GM12864 (cell line): ENCODE data around the gene TRIM9.

ENCODE experiments used
- DNase-seq: peaks from one replicate; pipeline ENCODE4 v3.0.0-alpha.2; 2011; ENCODE audit warnings: low read depth
- H3K4me3 ChIP-seq: 2 replicates; pipeline ENCODE4 v1.5.1; 2011; ENCODE audit warnings: mild to moderate bottlenecking, low read depth, low read length, control low read depth
- CTCF ChIP-seq: IDR thresholded peaks from 2 replicates; pipeline ENCODE4 v1.5.1; 2011; ENCODE audit warnings: low read depth, mild to moderate bottlenecking, moderate library complexity, low read length, control low read depth, inconsistent platforms; ENCODE audit errors: missing control alignments

Gene TRIM9

GRCh38 chr14:51024377-51024776 lies 70.5 kb downstream of the TRIM9 start:
- no peak for DNase-seq
- no peak for TF ChIP-seq CTCF
- no peak overlapping the region for H3K4me3 ChIP-seq

- DNase-seq = no peak
- no peak for TF ChIP-seq CTCF
- no peak overlapping the region for H3K4me3 ChIP-seq
Observed at GRCh38 chr14:51023964-51024363, 70.9 kb downstream of the TRIM9 start.

- no peak for DNase-seq
- no peak for TF ChIP-seq CTCF
- H3K4me3 ChIP-seq = no peak overlapping the region
Observed at GRCh38 chr14:51022769-51023168, 72.1 kb downstream of the TRIM9 start.

GRCh38 chr14:51020024-51020710 lies 74.7 kb downstream of the TRIM9 start:
- H3K4me3 ChIP-seq = no peak overlapping the region
- TF ChIP-seq CTCF = no peak
- DNase-seq = no peak

GRCh38 chr14:51019089-51019488 lies 75.8 kb downstream of the TRIM9 start:
- DNase-seq = no peak
- no peak overlapping the region for H3K4me3 ChIP-seq
- no peak for TF ChIP-seq CTCF

- DNase-seq = no peak
- TF ChIP-seq CTCF = no peak
- H3K4me3 ChIP-seq = no peak overlapping the region
Observed at GRCh38 chr14:51018521-51018920, 76.4 kb downstream of the TRIM9 start.

GRCh38 chr14:51014625-51015024 lies 80.3 kb downstream of the TRIM9 start:
- DNase-seq = no peak
- H3K4me3 ChIP-seq = no peak overlapping the region
- TF ChIP-seq CTCF = no peak
